B cell (primary cell): ENCODE data around the gene KCNJ6.

Experiments used
- CTCF ChIP-seq: fragments of 200-600 bp; IDR thresholded peaks from one replicate; pipeline ENCODE4 v1.8.0; 2022; ENCODE audit warnings: antibody characterized with exemption, mild to moderate bottlenecking
- EZH2 ChIP-seq: IDR thresholded peaks from 2 replicates; pipeline ENCODE4 v1.6.1; 2012; ENCODE audit warnings: borderline replicate concordance, low read depth, mild to moderate bottlenecking, moderate library complexity, low read length; ENCODE audit not compliant: insufficient read depth, poor library complexity, severe bottlenecking

DNA sequence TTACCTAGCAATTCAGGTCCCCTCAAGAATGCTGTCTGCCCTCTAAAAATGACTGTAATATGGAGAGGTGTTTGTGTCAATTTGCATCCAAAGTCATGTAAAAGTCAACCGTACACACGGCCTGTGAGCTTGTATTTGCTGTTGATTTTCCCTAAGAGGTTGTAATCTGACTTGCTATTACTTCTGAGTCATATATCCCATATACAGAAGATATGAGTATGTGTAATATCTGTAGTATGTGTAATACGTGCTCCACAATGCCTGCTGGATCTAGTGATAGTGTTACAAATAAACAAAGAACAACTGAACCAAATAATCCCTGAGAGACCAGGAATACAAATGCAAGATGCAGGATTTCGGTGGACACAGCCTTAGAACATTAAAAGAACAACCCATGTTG lies 1.4 kb upstream of the KCNJ6 start:
- no peak for TF ChIP-seq CTCF
- TF ChIP-seq EZH2 = no peak
